GM21619 (cell line): ENCODE data around the gene OR51L1.
"Not testable (repeated sequence)": the region's sequence is repeated elsewhere in the genome, so short reads cannot be mapped to it uniquely, and the experiment has no call there.

Source experiments
- ATAC-seq: cut with Tn5 transposase; IDR thresholded peaks from one replicate; pipeline ENCODE4 v1.9.1; 2021; ENCODE audit not compliant: unreplicated experiment

The OR51L1 gene

DNA sequence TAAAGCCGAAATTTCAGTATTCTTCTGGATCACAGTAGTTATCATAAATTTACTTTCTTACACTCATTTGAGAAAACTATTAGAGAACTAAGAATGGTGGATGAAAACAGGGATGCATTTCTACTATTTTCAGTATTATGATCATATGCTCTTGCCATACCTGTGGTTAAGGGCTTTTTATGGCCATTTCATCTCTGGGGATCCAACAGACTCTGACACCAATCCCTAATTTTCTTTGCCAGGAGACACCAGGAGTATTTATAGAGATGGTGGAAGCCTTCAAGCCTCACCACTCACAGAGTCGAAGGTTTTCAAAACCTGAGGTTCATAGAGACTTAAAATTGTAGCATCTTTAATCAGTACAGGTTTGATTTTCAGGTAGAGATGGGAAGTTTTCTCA lies at the start of gene OR51L1:
Gene OR51L1, plus strand, starts transcription at position 301 of the 400 bp plus-strand sequence. CDS start 4,132 bp downstream, outside the sequence.
- no peak for ATAC-seq

DNA sequence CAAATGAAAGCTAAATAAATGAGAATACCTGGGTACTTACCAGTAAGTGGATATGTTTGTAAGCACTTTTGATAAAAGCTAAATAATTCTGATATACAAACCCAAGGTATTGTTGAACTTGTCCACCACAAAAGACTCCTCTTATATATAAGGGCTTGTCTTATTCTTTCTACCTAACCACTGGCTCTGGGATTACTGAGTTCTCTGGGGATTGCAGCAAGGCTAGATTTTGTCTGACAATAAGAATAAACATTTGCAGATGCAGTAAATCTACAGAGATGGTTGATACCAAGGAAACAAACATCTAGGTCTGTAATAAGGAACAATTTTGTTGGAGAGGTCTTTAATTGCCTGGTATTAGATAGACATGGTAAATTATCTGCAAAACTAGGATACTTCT lies 47.1 kb upstream of the OR51L1 start, which contains the start of gene OR51A4:
Gene OR51A4, minus strand, starts transcription at position 101 of the 400 bp plus-strand sequence. CDS start 505 bp downstream, outside the sequence.
- no peak for ATAC-seq

GRCh38 chr11:4955613-4956012 lies 39.0 kb upstream of the OR51L1 start, which contains the start of gene OR51A2:
Gene OR51A2 (minus strand): TSS chr11:4955713. CDS start chr11:4955713, 0 bp downstream.
- not testable (repeated sequence) for ATAC-seq

- no peak for ATAC-seq
Observed at GRCh38 chr11:4957396-4957795, 37.3 kb upstream of the OR51L1 start.

DNA sequence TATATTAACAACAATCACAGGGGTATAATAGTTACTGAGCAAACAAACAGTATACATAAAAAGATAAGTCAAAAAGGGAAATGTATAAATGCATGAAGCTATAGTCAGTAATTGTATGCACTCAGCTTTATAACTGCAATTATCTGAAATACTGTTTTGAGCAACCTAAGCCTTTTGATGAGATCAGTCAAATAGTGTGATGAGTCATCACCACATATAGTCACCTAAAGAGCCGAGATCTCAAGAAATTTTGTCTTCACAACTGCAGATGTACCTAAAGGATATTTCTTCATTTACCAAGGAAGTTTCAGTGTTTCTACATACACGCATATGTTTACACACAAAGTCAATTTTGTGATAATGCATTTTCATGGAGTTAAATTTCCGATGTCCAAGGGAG lies 33.8 kb upstream of the OR51L1 start:
- no peak for ATAC-seq

- no peak for ATAC-seq
Observed at GRCh38 chr11:4962816-4963215, 31.8 kb upstream of the OR51L1 start.

DNA sequence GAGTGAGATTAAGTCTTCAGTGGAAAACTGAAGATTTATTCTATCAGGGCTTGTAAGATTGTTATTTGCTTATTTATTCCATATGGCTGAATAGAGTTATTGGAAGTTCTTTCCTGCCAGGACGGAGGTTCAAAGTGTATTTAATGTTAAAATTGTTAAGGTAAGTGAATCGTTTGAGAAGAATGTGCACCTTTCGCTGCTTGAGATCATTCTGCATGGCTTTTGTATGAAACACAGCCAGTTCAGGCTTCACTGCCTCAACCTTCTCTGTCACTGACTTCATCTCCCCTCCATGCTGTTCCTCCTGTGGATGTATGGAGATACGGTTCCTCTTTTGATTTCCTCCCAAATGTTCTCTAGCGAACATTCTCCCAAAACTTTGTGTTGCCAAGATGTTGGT lies 19.2 kb upstream of the OR51L1 start:
- ATAC-seq: no peak

- ATAC-seq: no peak
Observed at GRCh38 chr11:4979036-4979435, 15.6 kb upstream of the OR51L1 start.

DNA sequence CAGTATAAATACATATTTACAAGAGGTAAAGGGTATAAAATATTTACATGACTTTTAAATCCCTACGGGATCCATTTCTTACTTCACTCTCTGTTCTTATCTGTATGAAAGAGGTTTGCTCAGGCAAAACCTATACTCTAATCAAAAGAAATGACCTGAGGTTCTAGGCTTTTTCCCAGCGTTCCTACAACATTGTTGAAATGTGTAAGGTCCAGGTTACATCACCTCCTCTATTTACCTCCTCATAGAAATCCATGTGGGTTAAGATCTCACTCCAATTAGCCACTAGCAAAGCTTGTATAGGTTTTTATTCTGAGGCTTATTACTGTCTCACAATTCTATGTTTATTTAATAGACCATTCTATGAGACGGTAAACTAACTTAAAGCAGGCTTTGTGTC lies 12.0 kb upstream of the OR51L1 start:
- ATAC-seq: no peak

DNA sequence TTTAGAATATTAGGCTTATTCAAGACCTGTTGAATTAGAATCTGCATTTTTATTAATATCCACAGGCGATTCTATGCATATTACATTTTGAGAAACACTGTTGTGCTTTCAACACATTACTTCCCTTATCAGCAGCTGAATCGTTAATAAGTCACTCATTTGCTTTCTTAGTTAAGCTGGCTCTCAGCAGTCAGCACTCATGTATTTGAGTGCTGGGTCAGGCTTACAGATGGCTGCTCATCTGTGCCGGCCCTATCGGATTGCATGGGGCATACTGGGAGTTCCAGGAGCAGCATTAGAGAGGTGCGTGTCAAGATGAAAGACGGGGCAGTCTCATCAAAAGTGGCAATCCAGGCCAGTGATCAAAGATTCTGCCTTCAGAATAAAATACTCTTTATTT lies 10.8 kb upstream of the OR51L1 start:
- ATAC-seq: no peak

DNA sequence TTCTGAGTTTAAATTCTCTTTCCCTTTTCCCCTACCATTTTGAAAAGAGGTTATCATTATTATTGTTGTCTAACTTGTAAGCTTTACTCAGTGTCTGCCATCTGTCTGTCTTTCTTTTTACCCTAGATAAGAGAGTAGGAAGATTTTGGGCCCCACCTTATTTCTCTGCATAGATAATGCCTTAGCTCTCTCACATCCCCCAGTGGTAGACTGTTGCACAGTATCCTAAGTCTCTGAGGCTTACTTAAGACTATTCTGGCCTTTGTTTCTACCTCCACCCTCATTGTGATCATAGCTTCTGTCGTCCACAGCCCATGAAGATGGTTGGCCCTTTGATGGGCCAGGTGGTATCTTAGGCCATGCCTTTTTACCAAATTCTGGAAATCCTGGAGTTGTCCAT lies 3.6 kb upstream of the OR51L1 start:
- ATAC-seq: no peak

DNA sequence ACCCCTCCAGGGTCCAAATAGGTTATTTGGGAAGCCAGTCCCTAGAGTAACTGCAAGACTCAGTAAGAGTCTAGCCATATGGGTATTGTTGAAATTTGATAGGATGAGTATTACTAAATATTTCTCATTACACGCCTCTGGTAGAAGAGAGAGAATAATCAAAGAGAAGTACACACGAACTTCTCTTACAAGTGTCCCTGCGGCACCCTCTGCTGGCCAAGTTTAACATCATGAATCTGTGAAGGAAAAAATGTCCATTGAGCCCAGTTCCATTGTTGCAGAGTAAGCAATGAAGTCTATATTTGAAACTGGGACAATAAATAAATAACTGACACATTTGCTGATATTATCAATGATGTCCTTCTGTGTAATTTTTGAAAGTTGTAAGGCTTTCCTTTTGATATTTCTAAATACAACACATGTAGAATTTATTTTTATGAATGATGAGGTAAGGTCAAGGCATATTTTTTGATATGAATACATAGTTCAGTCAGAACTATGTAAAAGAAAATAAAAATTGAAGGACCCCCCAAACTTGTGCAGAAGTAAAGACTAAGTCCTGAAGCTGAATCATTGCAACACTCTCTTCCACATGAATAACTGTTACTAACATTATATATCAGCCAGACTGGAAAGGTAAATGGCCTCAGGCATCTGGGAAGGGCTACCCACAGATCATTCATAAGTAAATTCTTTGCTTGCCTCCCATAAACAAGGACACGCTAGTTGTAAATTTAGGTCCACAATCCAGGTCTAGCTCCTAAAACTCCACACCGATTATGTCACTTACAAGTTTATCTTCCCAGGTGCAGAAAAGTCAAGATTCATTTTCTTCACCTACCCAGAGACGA lies 10.0 kb downstream of the OR51L1 start:
- no peak for ATAC-seq

GRCh38 chr11:5007561-5007960 lies 12.9 kb downstream of the OR51L1 start:
- ATAC-seq: no peak

GRCh38 chr11:5011254-5011653 lies 16.6 kb downstream of the OR51L1 start:
- no peak for ATAC-seq

DNA sequence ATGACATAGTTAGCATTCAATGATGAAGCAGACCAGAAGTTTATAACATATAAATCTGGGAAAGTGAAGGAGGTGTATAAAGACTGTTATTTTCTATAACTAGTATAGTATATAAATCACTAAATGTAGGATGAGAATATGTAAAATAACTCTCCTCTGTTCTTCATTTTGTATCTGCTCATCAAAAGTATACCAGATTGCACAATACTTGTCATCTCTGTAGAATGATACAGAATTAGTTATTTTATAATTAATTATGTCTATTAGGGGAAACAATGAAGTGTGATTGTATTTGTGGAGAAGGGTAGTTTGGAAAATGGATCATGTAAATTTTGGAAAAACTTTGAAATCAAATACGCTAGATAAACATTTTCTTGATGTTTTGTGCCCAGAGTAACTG lies 18.4 kb downstream of the OR51L1 start:
- ATAC-seq: no peak

- ATAC-seq: no peak
Observed at GRCh38 chr11:5021996-5022395, 27.3 kb downstream of the OR51L1 start.

- no peak for ATAC-seq
Observed at GRCh38 chr11:5036669-5037068, 42.0 kb downstream of the OR51L1 start.

DNA sequence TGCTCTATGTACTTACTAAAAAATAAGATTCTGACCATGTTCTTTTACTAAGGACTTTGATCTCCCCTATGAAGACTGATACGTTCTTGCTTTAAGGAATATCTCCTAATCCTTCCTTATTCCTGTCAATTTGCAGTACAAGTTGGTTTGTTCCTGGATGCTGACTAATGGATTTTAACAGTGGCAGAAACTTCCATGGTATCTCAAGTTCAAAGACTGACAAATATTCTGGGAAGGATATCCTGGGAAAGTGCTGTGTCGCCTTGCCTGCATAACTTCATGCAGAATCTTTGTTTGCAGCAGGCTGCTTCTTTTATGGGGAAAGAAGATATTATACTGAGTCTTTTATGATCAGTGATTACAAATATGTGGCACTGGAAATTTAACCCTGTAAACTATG lies 43.3 kb downstream of the OR51L1 start:
- no peak for ATAC-seq

DNA sequence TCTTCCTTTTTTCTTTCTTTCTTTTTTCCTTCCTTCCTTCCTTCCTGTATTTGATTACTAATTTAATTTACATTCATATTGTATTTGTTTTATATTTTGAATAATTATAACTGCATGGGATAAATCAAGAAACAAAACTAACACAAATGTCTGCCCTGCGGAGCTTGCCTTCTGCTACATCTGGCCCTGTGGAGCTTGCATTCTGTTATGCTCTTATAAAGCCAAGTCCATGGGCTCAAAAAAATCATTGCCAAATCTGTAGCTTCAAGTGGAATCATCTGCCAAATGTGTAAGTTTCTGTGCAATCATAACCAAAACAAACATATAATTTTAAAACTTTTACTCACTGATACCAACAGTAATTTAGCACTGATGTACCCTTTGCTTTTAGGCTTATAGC lies 43.7 kb downstream of the OR51L1 start:
- no peak for ATAC-seq

DNA sequence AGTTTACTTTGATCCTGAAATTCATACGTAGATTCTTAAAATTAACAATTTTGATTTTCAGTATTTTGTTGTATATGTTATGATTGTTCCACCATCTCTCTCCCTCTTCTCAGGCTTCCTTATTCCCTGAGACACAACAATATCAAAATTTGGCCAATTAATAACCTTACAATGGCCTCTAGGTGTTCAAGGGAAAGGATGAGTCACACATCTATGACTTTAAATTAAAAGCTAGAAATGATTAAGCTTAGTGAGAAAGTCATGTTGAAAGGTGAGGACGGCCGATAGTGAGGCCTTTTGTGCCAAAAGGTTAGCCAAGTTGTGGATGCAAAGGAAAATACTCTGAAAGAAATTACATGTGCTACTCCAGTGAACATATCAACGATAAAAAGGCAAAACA lies 46.2 kb downstream of the OR51L1 start:
- no peak for ATAC-seq

DNA sequence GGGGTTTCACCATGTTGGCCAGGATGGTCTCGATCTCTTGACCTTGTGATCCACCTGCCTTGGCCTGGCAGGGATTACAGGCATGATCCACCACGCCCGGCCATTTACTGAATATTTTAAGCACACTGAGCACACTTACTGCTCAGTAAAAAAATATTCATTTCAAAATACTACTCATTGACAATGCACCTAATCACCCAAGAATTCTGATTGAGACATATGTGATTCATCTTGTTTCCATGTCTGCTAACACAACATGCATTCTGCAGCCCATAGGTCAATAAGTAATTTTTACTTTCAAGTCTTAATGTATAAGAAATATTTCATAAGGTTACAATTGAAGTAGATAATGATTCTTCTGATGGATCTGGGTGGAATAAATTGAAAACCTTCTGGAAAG lies 47.4 kb downstream of the OR51L1 start:
- ATAC-seq: no peak

DNA sequence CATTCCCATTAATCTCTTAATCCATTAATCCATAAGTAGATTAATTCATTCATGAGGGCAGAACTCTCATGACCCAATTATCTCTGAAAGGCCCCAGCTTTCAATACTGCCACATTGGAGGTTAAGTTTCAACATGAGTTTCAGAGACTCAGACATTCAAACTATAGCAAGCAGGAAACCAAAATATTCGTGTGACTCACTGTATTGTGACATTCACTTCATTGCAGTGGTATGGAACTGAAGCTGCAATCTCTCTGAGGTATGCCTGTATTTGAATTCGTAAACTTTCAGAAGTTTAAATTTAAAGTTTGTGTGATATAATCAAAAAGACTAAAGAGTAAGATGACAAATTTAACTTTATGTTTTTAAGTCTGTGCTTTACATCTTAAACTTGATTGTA lies 48.7 kb downstream of the OR51L1 start:
- no peak for ATAC-seq

- no peak for ATAC-seq
Observed at GRCh38 chr11:5046226-5046625, 51.6 kb downstream of the OR51L1 start, which contains the start of gene OR52J3. Gene OR52J3 (plus strand): TSS chr11:5046526. CDS start chr11:5046526, 0 bp downstream.
